Fibroblast of villous mesenchyme (primary cell): ENCODE results near the gene CXCL6. TPM values are rescaled to one million over a fixed set of nuclear protein-coding genes. Genes with fewer than 3 reads are reported as not detected.
A peak's percentile ranks its signal among the peaks of the same experiment; 100 is the strongest.

Experiments used
- DNase-seq: peaks from one replicate; pipeline ENCODE4 v3.0.0-alpha.2; 2010; ENCODE audit warnings: low read depth
- H3K4me3 ChIP-seq: 2 replicates; pipeline ENCODE4 v1.5.1; 2011; ENCODE audit warnings: low read depth, mild to moderate bottlenecking, low read length
- CTCF ChIP-seq: IDR thresholded peaks from 2 replicates; pipeline ENCODE4 v1.5.1; 2012; ENCODE audit warnings: low read depth, mild to moderate bottlenecking, low read length; ENCODE audit not compliant: insufficient read depth
- total RNA-seq: library from RNA; depleted of rRNA; stranded (reverse); fragments of >200 nt; gene quantifications from 2 replicates; pipeline ENCODE4 v1.2.3, GENCODE V29; 2012

Gene CXCL6
- total RNA-seq, 1 donor, result 4.7 TPM

DNA sequence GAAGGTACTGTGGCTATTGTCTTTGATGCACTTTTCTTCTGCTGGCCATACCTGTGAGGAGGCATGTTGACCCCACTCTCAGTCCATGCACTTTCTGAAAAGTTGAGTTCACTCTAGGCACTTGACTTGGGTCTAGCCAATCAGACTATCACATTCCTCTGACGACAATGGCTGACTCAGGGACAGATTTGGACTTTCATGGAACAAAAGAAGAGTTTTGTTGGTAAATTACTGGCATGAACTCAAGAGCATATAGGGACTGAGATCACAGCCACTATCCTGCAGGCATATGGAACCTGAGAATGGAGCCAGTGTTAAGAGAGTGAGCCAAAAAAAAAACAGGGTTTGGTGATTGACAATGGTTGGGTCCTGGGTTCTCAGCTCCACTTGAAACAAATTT, 24.6 kb upstream of the CXCL6 start:
- no peak for DNase-seq
- no peak for TF ChIP-seq CTCF
- H3K4me3 ChIP-seq, result no peak overlapping the region

DNA sequence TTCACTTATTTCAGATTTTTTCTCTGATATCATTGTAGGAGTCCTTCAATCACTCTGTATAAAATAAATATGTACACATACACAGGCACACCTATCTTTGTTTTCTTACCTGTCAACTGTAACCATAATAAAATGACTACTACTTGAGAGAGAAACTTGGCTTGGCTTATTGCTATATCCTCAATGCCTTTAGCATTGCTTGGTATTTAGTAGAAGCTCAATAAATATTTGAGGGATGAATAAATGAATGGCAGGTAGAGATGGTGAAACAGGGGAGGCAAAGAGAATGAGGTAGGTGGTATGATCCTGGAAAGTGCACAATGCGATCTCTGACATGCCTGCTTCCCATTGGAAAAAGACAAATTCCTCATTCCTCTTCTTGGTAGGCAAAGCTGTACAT, 21.8 kb upstream of the CXCL6 start:
- TF ChIP-seq CTCF, result no peak
- DNase-seq, result no peak
- no peak overlapping the region for H3K4me3 ChIP-seq

- no peak for TF ChIP-seq CTCF
- no peak overlapping the region for H3K4me3 ChIP-seq
- DNase-seq, result no peak
These were observed 21.3 kb upstream of the CXCL6 start for GRCh38 chr4:73815145-73815544.

DNA sequence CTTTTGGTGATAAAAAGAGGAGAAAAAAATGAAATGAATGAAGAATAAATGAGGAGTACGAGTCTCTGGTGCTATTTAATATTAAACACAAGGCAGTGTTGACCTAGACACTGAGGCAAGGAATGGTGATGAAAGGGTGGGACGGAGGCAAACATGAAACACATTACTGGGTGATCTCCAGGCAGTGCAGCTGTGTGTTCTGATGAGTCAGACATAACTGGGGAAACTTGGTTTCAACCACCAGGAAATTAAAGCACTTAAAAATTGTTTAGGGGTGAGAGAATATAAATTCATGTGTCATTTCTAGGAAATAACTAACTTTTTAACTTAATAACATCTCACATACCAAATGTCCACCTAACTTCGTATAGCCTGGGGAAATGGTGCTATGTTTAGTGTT, 19.7 kb upstream of the CXCL6 start:
- peak; percentile 71 for DNase-seq
- TF ChIP-seq CTCF, result no peak

GRCh38 chr4:73817341-73817740, 19.1 kb upstream of the CXCL6 start:
- no peak overlapping the region for H3K4me3 ChIP-seq
- DNase-seq, result no peak
- TF ChIP-seq CTCF, result no peak

More for the DNA sequence above, 19.7 kb upstream of the CXCL6 start:
- no peak overlapping the region for H3K4me3 ChIP-seq

DNA sequence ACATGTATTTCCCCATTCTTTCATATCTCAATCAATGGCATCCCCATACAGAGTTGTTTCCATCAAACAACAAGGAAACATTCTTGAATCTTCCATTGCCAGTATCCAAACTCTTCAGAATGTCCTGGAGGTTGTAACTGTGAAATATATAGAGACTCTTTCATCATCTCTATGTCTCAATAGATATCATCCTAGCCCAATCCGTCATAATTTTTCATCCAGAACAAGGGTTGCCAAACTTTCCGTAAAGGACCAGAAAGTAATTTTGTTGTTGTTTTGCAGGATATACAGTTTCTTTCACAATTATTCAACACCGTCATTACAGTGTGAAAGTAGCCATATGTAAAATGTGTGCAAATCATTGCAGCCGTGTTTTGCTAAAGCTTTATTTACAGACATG, 15.2 kb upstream of the CXCL6 start:
- H3K4me3 ChIP-seq, result no peak overlapping the region
- TF ChIP-seq CTCF, result no peak
- peak; percentile 16 for DNase-seq

GRCh38 chr4:73822389-73822788, 14.1 kb upstream of the CXCL6 start:
- DNase-seq, result no peak
- TF ChIP-seq CTCF, result no peak
- H3K4me3 ChIP-seq, result no peak overlapping the region
